Activated T-cell treated with anti-CD3 and anti-CD28 coated beads, Interleukin-2, amount 50 U/mL, for 48 hours (primary cell): ENCODE results near the gene COL20A1.
A peak's percentile ranks its signal among the peaks of the same experiment; 100 is the strongest.
"Not testable (repeated sequence)": the region's sequence is repeated elsewhere in the genome, so short reads cannot be mapped to it uniquely, and the experiment has no call there.

Experiments used
- DNase-seq, 2 experiments: peaks; one replicate each; pipeline ENCODE4 v3.0.0-alpha.2; 2020

The COL20A1 gene

DNA sequence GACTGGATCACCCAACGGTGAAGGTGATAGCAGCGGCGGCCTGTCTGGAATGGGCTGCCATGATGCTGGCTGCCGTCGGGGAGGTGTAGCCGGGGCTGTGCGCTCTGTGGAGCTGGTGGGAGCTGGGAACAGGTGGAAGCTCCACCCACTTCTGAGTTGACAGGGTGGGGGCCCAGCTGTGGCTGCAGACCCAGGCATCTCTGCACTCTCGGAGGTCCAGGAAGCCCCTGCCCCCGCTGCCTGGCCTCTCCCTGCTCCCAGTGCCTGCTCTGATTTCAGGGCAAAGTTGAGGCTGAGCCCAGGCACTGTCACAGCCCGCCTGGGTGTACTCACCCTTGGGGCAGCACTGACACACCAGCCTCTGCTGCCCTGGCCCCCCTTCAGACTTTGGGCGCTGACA, 86.3 kb downstream of the COL20A1 start:
- no peak for DNase-seq

GRCh38 chr20:63379872-63380271, 86.9 kb downstream of the COL20A1 start:
- not testable (repeated sequence) for DNase-seq

- no peak for DNase-seq
Observed at GRCh38 chr20:63380346-63380870, 87.4 kb downstream of the COL20A1 start.

DNA sequence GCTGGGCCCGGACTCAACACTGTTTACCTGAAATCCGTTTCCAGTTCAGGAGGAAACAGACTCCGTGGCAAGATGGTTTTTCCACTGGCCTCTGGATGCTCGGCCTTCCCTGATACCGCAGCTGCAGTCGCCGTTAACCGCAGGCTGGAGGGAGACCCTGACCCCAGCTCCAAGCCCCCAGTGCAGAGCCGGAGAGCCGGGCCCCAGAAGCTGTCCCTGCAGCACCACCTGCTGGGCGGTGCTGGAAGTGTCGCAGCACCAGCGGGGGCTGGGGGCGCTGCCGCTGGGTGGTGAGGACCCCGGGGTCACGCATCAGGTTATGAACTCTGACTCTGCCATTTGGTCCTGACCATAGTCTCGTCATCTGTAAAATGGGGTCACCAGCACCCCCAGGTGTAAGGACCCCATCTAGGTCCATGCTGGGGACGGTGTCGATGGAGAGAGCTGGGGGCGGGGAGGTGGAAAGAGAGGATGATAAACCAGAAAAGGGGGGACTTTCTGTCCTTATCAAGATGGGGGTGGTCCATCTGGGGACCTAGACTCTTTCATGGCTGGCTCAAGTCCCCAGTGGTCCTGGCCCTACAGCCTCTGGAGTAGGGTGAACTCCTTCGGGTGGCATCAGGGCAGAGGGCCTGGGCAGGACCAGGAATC, 88.9 kb downstream of the COL20A1 start:
- peak; percentile 57 to 61 for DNase-seq

DNA sequence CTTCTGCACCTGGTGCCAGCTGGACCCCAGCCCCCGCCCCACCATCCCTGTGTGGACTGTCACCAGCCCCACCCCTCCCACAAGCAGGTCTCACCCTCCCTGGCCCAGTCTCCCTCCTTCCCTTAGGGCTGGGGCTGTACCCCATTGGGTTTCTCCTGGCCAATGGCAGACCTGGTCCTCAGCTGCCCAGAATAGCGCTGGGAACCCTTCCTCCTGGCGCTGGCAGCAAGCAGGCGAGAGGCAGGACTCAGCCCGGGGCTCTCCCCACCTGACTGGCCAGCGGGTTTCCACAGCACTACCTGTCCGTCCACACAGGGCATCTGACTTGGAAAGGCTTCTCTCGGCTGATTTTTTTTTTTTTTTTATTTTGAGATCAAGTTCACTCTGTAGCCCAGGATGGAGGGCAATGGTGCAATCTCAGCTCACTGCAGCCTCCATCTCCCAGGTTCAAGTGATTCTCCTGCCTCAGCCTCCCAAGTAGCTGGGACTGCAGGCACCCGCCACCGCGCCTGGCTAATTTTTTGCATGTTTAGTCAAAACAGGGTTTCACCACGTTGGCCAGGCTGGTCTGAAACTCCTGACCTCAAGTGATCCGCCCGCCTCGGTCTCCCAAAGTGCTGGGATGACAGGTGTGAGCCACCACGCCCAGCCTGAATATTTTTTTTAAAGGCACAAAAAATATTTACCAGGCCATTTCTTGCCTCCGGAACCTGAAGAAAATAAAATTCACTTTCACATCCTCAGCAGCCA, 89.7 kb downstream of the COL20A1 start:
- no peak for DNase-seq

GRCh38 chr20:63383556-63383955, 90.6 kb downstream of the COL20A1 start:
- no peak for DNase-seq

DNA sequence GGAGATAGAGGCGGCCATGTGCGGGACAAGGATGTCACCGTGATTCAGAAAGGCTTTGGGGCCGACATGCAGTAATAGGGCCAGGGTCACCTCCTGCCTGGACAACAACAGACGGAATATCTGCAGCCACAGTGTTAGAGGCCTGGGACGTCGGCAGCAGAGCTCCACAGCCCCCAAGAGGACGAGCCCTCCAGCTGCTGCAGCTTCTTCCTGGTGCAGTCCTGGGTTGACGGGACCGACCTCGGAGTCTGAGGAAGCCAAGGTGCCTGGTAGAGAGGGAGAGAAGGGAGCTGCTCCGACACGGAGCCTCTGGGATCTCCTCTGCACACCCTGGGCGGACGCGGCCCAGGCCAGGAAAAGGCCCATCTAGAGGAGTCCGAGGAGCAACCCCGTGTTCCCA, 91.3 kb downstream of the COL20A1 start:
- DNase-seq: no peak
